ENCODE measurements around the gene NGRN.

- TF ChIP-seq CTCF (IDR thresholded peaks at IDR 0.05; ENCODE audit: poor library complexity) (no peak), EZH2 (IDR thresholded peaks at IDR 0.05; ENCODE audit: borderline replicate concordance) (no peak), EZH2phosphoT487 (IDR thresholded peaks at IDR 0.05; ENCODE audit: low read depth, severe bottlenecking, unreplicated experiment) (no peak)
These were observed 50.0 kb downstream of the NGRN start for GRCh38 chr15:90315278-90315982.

Measured in hepatocyte (in vitro differentiated cells).